ENCODE measurements around the gene PTPRD.

PTPRD gene

DNA sequence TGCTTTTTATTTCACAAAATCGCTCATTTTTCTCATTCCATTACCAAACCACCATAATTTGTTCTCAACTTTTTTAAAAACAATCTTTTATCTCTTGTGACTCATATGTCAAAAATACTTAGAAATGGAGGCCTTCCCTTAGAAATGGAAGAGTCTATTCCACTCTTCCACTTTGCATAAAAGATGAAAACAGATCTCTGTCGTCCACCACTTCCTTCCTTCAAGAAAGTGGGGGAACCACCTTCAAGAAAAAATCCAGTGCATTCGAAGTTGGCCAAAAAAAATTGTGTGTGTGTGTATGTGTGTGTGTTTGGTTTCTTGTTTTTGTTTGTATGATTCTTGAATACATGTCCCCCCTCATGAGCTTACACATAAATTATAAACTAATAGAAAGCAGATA is 2184.4 kb downstream of the PTPRD start:
- no peak for TF ChIP-seq POLR2A (IDR thresholded peaks at IDR 0.05; ENCODE audit: low read depth, low read length)
- no peak for TF ChIP-seq POLR2AphosphoS5 (IDR thresholded peaks at IDR 0.05; ENCODE audit: low read depth, low read length)
- no peak for TF ChIP-seq TAF1 (IDR thresholded peaks at IDR 0.05; ENCODE audit: borderline replicate concordance, low read depth, low read length)
- no peak for FAIRE-seq
- DNase-seq (ENCODE audit: insufficient read length) = no peak

DNA sequence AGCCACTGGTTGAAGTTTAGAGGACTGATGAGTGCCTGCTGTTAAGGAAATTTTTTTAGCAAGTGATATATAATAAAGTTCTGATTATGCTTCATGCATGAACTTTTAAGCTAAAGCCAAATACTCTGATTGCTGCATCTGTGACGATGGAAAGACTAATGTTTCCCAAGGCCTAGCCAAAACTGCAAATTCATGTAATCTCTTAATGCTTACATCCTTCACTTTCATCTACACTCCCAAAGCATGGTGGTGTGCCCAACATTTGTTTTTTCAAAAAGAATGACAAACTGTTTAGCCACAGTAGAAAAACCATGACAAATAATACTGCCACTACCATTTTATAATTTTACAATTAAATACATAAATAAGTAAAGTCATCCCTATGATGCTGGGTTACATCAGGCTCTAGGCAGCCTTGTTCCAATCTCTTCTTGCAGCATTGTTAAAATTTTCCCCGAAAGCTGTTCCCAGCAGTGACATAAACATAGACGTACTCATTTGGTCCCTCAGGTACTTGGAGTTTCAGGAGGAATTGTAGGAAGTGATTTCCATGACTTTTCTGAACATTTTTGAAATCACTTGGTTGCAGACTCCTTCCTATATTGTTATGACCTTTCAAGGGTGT is 2187.9 kb downstream of the PTPRD start:
- TF ChIP-seq POLR2A (IDR thresholded peaks at IDR 0.05; ENCODE audit: low read depth, low read length) (no peak), TAF1 (IDR thresholded peaks at IDR 0.05; ENCODE audit: borderline replicate concordance, low read depth, low read length) (no peak), POLR2AphosphoS5 (IDR thresholded peaks at IDR 0.05; ENCODE audit: low read depth, low read length) (no peak)
- no peak for FAIRE-seq
- no peak for DNase-seq (ENCODE audit: insufficient read length)

DNA sequence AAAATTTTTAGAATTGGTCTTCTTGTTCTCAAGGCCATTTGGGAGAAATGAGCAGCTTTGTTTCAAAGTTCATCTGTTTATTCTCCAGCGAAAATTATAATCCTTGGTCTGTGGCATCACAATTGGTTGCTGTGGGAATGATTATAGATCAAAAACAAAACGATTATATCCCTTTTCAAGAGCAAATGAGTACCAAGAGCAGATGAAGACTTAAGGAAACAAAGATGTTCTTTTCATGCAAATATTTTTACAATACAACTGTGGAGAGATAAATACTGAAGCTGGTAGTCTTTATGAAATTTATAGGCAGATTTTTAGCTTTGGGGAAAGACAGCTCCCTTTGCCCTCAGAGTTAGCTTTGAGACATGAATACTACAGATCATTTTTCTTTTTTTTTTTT is 2192.4 kb downstream of the PTPRD start:
- FAIRE-seq (no peak), DNase-seq (ENCODE audit: insufficient read length) (no peak)
- TF ChIP-seq POLR2A (IDR thresholded peaks at IDR 0.05; ENCODE audit: low read depth, low read length) (no peak), TAF1 (IDR thresholded peaks at IDR 0.05; ENCODE audit: borderline replicate concordance, low read depth, low read length) (no peak), POLR2AphosphoS5 (IDR thresholded peaks at IDR 0.05; ENCODE audit: low read depth, low read length) (no peak)

DNA sequence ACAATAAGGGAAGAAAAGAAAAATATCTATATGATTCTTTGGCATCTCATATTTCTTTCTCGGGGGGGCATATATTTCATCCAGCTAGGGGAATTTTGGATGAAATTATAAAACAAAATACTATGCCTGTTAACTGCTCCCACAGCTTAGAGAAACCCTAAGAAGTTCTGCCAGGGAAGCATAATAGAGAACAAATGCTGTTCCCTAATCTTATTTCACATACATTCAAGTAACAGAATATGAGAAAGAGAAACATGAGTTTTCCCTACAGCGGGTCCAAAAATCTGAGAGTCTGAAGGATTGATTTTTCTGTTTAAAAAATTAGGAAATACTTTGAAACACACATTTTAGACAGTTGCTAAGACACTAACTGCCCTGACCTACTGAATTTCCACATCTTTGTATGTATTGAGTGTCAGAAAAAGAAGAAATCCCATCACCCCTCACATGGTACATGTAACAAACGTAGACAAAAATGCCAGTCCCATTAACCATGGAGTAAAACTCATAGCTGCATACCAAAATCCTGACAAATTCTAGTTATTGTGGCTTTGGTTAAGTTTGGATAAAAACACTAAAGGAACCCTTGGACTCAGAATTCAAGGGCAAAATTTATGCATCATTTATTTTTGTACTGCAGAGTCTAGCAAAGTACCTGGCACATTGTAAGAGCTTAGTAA is 2193.1 kb downstream of the PTPRD start:
- no peak for DNase-seq (ENCODE audit: insufficient read length)
- TF ChIP-seq TAF1 (IDR thresholded peaks at IDR 0.05; ENCODE audit: borderline replicate concordance, low read depth, low read length) (no peak), POLR2AphosphoS5 (IDR thresholded peaks at IDR 0.05; ENCODE audit: low read depth, low read length) (no peak), POLR2A (IDR thresholded peaks at IDR 0.05; ENCODE audit: low read depth, low read length) (no peak)
- no peak for FAIRE-seq

DNA sequence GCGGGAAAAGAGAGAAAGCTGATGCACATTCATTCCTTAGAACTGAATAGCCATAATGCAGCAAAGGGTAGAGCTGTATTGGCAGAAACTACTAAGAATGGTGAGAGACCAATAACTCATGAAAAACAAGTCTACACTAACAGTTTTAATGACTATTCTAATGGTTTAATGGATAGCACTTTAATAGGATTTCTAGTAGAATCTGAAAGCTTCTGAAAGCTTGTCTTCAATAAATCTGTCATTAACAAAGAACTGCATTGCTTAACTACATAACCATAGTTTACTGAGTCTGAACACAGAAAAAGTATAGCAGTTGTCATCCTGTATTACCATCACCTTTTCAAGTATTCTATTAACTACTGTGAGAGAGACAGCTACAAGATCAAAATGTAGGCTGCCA is 2195.5 kb downstream of the PTPRD start:
- no peak for TF ChIP-seq POLR2A (IDR thresholded peaks at IDR 0.05; ENCODE audit: low read depth, low read length)
- no peak for TF ChIP-seq TAF1 (IDR thresholded peaks at IDR 0.05; ENCODE audit: borderline replicate concordance, low read depth, low read length)
- no peak for TF ChIP-seq POLR2AphosphoS5 (IDR thresholded peaks at IDR 0.05; ENCODE audit: low read depth, low read length)
- no peak for FAIRE-seq
- no peak for DNase-seq (ENCODE audit: insufficient read length)

DNA sequence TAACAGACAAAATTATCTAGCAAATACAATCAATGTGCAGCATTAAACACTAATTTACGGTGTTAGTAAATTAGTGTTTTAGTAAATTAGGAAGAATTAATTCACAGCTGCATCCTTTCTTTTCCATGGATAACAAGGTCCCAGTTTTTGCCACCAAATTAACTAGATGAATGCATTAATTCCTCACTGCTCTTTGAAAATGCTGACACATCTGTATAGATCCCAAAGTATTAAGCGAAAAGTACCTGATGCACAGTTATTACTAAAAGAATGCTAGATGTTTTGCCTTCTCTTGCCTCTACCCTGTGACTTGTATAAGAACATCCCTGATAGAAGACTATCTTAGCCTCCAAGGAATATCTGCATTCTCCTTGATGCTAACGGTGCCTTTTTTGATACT is 2200.5 kb downstream of the PTPRD start:
- DNase-seq (ENCODE audit: insufficient read length) (no peak), FAIRE-seq (no peak)
- TF ChIP-seq POLR2A (IDR thresholded peaks at IDR 0.05; ENCODE audit: low read depth, low read length) (no peak), POLR2AphosphoS5 (IDR thresholded peaks at IDR 0.05; ENCODE audit: low read depth, low read length) (no peak), TAF1 (IDR thresholded peaks at IDR 0.05; ENCODE audit: borderline replicate concordance, low read depth, low read length) (no peak)

DNA sequence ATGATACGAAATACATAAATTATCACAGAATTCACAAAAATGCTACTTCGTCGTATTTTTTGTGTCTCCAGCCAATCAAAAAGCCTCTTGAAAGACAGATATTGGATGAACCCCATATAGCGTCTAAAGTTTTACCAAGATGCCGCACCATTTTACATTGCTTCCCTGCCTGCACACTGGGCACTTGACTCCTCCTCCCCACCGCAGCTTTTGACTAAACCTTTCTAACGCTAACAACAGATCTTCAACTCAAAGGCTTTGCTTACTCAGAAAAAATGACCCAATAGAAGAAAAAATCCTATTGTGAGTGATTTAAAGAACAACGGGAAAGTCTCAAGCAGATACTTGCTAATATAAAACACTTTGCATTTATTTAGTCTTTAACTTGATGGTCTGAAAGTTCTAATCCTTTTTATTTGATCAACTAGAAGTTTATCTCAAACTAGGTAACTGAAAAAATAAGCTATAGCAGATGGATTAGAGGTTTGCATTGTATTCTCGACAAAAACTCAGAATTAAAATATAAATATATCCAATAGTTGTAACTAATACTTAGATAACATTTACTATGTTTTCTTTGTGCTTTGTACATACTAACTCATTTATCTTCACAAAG is 2204.1 kb downstream of the PTPRD start:
- TF ChIP-seq POLR2A (IDR thresholded peaks at IDR 0.05; ENCODE audit: low read depth, low read length) (no peak), TAF1 (IDR thresholded peaks at IDR 0.05; ENCODE audit: borderline replicate concordance, low read depth, low read length) (no peak), POLR2AphosphoS5 (IDR thresholded peaks at IDR 0.05; ENCODE audit: low read depth, low read length) (no peak)
- DNase-seq (ENCODE audit: insufficient read length) (no peak), FAIRE-seq (no peak)

DNA sequence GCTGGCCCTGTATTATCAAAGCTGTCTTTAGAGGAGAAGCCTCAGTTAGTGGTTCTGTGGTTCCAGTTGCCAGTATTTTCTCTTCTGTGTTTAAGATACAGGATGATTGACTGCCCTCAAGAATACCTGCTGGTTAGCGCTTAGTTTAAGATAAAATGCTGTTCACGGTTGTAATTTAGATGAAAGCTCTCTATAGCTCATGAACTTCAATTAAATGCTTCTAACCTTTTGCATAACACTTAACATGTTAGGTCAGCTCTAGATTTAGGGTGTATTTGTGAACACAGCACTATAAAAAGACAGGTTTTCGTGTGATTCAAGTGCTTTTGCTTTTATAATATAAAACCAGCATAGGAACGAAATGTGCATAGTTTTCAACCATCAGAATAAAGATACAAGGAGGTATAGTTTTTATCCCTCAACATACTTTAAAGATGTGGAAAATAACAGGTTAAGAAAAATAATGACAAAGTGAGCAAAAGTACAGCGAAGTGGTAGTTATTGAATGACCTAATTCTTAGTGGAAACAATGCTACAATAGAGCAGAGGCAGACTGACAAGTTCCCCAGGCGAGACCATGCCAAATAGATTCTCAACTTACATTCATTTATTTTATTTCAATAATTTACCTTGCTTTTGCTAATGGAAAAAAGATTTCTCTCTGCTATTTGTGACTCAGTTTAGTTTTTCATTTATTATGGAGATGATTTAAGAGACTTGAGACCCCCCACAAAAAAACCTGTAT is 2210.7 kb downstream of the PTPRD start:
- TF ChIP-seq POLR2A (IDR thresholded peaks at IDR 0.05; ENCODE audit: low read depth, low read length) (no peak), TAF1 (IDR thresholded peaks at IDR 0.05; ENCODE audit: borderline replicate concordance, low read depth, low read length) (no peak)
- FAIRE-seq (no peak), DNase-seq (ENCODE audit: insufficient read length) (no peak)

DNA sequence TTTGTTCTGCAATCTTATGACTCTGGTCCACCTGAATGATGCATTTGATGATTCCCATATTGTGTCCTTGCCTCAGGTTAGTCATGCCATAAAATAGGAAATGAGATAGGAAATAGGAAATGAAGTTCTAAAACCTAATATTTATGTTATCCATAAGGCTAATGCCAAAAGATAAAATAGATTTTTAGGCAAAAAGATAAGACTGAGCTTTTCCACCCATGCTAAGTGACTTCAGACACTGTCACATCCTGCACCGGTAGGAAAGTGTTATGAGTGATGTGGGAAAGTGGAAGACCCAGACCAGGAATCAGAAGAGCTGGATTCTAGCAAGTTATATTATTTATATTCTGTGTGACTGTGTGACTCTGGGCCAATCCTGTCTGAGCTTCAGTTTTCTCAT is 2212.4 kb downstream of the PTPRD start:
- no peak for TF ChIP-seq TAF1 (IDR thresholded peaks at IDR 0.05; ENCODE audit: borderline replicate concordance, low read depth, low read length)
- no peak for TF ChIP-seq POLR2AphosphoS5 (IDR thresholded peaks at IDR 0.05; ENCODE audit: low read depth, low read length)
- TF ChIP-seq POLR2A (IDR thresholded peaks at IDR 0.05; ENCODE audit: low read depth, low read length) = no peak
- FAIRE-seq = no peak
- DNase-seq (ENCODE audit: insufficient read length) = no peak

DNA sequence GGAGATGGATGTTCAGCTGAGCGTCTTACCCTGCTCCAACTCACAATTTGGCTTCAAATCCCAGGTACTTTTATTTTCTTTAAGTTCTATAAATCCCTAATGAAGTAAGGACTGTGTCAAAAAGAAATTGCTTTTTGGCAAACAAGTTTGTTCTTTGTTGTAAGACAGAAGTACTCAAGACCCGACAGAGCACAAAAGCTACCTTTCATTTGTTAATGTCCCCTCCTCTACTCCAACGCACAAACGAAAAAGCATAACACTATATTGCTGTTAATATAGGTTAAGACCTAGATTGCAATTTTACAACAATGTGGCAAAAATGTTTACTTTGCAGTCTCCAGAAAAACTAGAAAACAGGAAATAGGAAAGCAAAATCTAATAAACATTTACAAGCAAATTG is 2217.8 kb downstream of the PTPRD start:
- TF ChIP-seq TAF1 (IDR thresholded peaks at IDR 0.05; ENCODE audit: borderline replicate concordance, low read depth, low read length) = no peak
- no peak for TF ChIP-seq POLR2AphosphoS5 (IDR thresholded peaks at IDR 0.05; ENCODE audit: low read depth, low read length)
- TF ChIP-seq POLR2A (IDR thresholded peaks at IDR 0.05; ENCODE audit: low read depth, low read length) = no peak
- DNase-seq (ENCODE audit: insufficient read length) = no peak
- no peak for FAIRE-seq

DNA sequence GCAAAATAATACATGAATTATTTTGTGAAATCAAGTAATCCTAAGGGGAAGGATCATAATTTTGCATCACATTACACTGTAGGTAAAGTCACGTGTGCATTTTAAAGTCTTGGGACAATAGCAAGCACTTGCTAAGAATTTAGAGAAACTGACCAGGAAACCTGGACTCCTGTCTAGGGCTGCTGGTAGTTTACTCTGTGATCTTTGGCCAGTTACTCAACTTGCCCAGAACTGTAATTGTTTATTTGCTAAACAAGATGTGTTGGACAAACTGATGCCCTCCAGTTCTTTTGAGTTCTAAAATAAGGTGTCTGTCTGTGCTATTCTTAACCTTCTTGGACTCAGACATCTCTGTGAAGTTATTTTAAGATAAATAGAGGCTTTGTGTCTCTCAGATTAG is 2218.5 kb downstream of the PTPRD start:
- no peak for TF ChIP-seq TAF1 (IDR thresholded peaks at IDR 0.05; ENCODE audit: borderline replicate concordance, low read depth, low read length)
- TF ChIP-seq POLR2A (IDR thresholded peaks at IDR 0.05; ENCODE audit: low read depth, low read length) = no peak
- no peak for TF ChIP-seq POLR2AphosphoS5 (IDR thresholded peaks at IDR 0.05; ENCODE audit: low read depth, low read length)
- DNase-seq (ENCODE audit: insufficient read length) = no peak
- no peak for FAIRE-seq

Data from GM12892 (cell line).